GM13977 (cell line): ENCODE data around the gene GTPBP1.

ENCODE experiments used
- DNase-seq: peaks from one replicate; pipeline ENCODE4 v3.0.0; 2012; ENCODE audit warnings: low spot score
- in situ Hi-C: fragments of 300-500 bp; cut with MboI; formaldehyde crosslinking; loops from one replicate; pipeline ENCODE4 v1.12.0; 2022; ENCODE audit warnings: low sequenced_read_pairs, low pct_unique_long_range_greater_than_20kb, mixed read lengths, inconsistent platforms; ENCODE audit not compliant: unreplicated experiment
- TF ChIP-seq, protein P1 (sequence below): IDR thresholded peaks from 2 replicates; pipeline ENCODE4 v1.5.1; 2012; ENCODE audit warnings: mild to moderate bottlenecking, control low read depth; ENCODE audit not compliant: insufficient read depth; ENCODE audit errors: extremely low read depth, missing control alignments

Gene GTPBP1

DNA sequence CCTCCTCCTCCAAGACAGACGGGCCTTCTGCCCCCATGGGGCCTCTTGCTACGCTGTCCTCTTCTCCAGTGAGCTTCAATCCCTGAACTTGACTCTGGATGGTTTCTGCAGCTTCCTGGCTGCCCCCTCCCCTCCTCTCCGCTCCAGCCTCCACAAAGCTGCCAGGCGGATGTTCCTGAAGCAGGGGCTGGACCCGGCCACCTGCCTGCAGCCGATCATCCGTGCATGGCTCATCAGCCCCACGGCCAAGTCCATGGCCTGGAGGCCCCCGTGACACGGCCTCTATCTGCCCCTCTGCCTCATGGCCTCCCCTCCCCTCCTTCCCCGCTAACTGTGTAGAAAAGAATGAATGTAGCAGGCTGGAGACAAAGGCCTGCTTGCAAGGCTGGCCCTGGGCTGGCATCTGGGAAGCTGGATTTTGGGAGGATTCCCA, 56.8 kb downstream of the GTPBP1 start:
- TF ChIP-seq, protein P1, sequence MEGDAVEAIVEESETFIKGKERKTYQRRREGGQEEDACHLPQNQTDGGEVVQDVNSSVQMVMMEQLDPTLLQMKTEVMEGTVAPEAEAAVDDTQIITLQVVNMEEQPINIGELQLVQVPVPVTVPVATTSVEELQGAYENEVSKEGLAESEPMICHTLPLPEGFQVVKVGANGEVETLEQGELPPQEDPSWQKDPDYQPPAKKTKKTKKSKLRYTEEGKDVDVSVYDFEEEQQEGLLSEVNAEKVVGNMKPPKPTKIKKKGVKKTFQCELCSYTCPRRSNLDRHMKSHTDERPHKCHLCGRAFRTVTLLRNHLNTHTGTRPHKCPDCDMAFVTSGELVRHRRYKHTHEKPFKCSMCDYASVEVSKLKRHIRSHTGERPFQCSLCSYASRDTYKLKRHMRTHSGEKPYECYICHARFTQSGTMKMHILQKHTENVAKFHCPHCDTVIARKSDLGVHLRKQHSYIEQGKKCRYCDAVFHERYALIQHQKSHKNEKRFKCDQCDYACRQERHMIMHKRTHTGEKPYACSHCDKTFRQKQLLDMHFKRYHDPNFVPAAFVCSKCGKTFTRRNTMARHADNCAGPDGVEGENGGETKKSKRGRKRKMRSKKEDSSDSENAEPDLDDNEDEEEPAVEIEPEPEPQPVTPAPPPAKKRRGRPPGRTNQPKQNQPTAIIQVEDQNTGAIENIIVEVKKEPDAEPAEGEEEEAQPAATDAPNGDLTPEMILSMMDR = no peak
- in situ Hi-C loops = no loop called here
- DNase-seq = no peak

DNA sequence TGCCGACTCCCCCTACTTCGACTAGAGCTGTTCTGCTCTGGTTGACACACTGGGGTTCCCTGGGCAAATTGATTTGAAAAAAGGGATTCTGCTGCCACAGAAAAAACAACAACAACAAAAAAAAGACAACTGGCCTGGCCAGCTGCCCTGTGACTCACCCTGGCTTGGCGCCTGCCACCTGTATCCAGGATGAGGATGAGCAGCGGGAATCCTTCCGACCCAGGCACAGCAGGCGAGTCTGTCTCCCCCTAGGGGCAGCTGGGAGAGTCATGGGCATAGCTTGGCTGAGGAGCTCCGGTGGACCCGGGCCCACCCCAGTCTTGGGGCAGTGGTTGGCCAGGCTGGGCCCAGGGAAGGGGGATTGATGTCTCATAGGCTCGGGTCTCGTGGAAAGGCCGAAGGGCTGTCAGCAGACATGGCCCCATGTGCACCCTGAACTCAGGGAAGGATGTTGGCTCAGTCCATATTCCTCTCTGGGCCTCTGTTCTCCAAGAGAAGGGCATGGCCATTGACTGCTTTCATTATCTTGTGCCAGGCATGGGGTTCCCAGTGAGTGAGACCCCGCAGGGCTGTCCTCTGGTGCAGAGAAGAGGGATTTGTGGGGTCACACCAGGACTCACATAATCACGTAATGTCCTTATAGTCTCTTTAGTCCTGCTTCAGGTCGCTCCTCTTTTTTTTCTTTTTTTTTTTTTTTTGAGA, 60.5 kb downstream of the GTPBP1 start:
- in situ Hi-C loops = no loop called here
- DNase-seq = no peak

DNA sequence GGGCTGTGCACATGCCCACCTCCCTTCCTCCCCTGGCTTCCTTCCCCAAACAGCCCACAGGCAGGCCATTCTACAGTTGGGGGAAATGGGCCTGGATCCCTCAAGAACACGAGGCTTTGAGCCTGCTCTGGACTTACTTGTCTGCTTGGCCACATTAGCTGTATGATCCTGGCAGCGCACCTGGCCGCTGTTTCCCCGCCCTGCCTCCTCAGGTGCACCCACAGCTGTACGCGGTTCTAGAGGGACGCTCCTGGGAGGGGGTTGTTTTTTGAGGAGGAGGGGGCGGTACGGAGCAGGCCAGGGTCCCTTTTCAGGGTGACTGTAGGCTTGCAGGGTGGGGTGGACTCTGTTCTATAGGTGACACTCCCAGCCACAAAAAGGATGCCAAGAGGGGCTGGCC, 61.6 kb downstream of the GTPBP1 start:
- no peak for DNase-seq
- TF ChIP-seq, protein P1 = no peak
- in situ Hi-C loops = no loop called here

More for the DNA sequence above, 60.5 kb downstream of the GTPBP1 start:
- TF ChIP-seq, protein P1 = peak; percentile 79

DNA sequence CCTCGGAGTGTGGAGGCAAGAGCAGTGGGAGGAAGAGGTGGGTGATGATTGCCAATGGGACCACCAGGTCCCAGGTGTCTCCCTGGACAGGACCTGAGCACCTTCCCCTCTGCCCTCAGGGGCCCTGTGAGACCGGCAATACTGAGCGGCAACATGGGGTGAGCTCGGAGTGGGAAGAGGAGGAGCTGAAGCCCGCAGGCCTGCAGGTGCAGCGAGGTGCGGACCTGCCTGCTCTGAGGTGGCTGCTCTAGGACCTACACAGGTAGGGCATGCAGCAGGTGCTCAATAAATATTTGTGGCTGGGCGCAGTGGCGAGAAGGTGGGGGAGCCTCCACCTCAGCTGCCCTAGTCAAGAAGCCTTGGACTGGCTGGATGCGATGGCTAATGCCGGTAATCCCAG, 62.3 kb downstream of the GTPBP1 start:
- in situ Hi-C loops = no loop called here
- DNase-seq = no peak
- TF ChIP-seq, protein P1 = no peak

DNA sequence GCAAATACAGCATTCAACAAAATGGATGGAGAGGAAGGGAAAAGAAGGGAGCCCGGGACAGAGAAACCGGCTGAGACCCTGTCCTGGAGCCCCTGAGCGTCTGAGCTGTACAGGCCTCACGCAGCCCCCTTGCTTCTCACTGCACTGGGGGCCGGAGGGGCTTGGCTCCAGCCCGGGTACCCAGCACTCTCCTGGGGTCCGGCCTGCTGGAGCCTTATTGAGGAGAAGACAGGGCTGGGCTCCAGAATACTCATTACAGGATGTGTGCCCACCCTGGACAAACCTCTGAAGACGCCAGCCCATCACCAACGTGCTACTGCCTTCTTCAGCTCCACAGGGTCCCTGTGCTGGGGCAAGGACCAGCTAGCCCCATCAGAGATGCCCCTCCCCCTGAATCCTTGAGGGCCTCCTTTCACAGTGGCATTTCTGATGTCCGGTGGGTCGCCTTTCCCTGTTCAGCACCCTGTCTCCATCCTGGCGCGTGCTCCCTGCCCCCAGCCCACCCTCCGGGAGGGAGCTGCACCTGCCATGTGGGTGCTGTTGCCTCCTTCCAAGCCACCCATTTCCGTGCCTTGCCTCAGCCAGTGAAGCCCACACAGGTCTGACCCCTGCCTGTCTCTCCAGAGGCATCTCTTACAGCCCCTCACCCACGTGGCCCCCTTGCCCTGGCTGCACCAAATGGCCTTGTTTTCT, 64.7 kb downstream of the GTPBP1 start:
- DNase-seq = no peak
- TF ChIP-seq, protein P1 = no peak
- in situ Hi-C loops = no loop called here

DNA sequence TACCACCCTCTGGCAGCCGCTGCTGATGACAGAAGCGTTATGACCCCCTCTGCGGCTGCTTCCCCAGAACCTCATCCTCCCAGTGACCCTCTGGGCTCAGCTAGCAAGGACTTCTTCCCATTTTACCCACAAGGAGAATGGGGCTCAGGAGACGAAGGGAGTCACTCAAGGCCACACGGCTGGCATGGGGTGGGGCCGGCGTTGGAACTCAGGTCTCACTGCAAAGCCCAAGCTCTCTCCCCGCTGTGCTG, 66.8 kb downstream of the GTPBP1 start:
- TF ChIP-seq, protein P1 = no peak
- no peak for DNase-seq
- in situ Hi-C loops = no loop called here
